Gastroesophageal sphincter (tissue), 4 donors: ENCODE data around the gene PRRG1. TPM values are rescaled to one million over a fixed set of nuclear protein-coding genes. Genes with fewer than 3 reads are reported as not detected.

Experiments used
- ATAC-seq: fragments of 150-250 bp; one replicate; pipeline ENCODE4 v1.9.1; 2016; ENCODE audit warnings: mild to moderate bottlenecking, moderate library complexity
- H3K27ac ChIP-seq, 4 donors: fragments of 200-600 bp; sonication (generic) in 3 of 4; 1 replicate in 3 of 4; 2 replicates in 1 of 4; pipeline ENCODE4 v1.5.1; 2016 to 2019
- H3K27me3 ChIP-seq: fragments of 200-600 bp; sonication (generic); one replicate; pipeline ENCODE4 v1.5.1; 2019
- H3K36me3 ChIP-seq, 2 donors: fragments of 200-600 bp; sonication (generic); one replicate each; pipeline ENCODE4 v1.5.1; 2019; ENCODE audit warnings: control low read depth in 1 of 2
- H3K4me1 ChIP-seq, 3 donors: fragments of 200-600 bp; sonication (generic); 1 replicate in 2 of 3; 2 replicates in 1 of 3; pipeline ENCODE4 v1.5.1; 2016 to 2019; ENCODE audit warnings: control low read depth in 2 of 3
- H3K4me3 ChIP-seq, 2 donors: fragments of 200-600 bp; sonication (generic); one replicate each; pipeline ENCODE4 v1.5.1; 2019; ENCODE audit warnings: mild to moderate bottlenecking in 1 of 2, moderate library complexity in 1 of 2
- H3K9me3 ChIP-seq, 3 donors: fragments of 200-600 bp; sonication (generic); one replicate each; pipeline ENCODE4 v1.5.1; 2017 to 2019; ENCODE audit warnings: control low read depth in 2 of 3
- CTCF ChIP-seq, 4 experiments: fragments of 200-600 bp in 2 of 4; fragments of 450-650 bp in 2 of 4; sonication (generic) in 1 of 4; IDR thresholded peaks; one replicate each; pipeline ENCODE4 v1.5.1; 2017 to 2019; ENCODE audit warnings: antibody characterized with exemption in 4 of 4, mild to moderate bottlenecking in 2 of 4, moderate library complexity in 2 of 4
- EP300 ChIP-seq: sonication (generic); formaldehyde crosslinking; IDR thresholded peaks from one replicate; pipeline ENCODE4 v1.6.1; 2017; ENCODE audit warnings: antibody characterized with exemption, mild to moderate bottlenecking
- POLR2A ChIP-seq, 2 donors: fragments of 450-650 bp; IDR thresholded peaks; one replicate each; pipeline ENCODE4 v1.6.1; 2017; ENCODE audit warnings: antibody characterized with exemption in 2 of 2, mild to moderate bottlenecking in 2 of 2, moderate library complexity in 1 of 2
- POLR2AphosphoS5 ChIP-seq: sonication (generic); formaldehyde crosslinking; IDR thresholded peaks from one replicate; pipeline ENCODE4 v1.6.1; 2017; ENCODE audit warnings: antibody characterized with exemption
- WGBS, 2 donors: methylation state at CpG; one replicate each; pipeline ENCODE4 v1.1.5; 2018; ENCODE audit warnings: low coverage in 1 of 2; 5-methylcytosine and 5-hydroxymethylcytosine counted together
- total RNA-seq, 4 donors: library from RNA; depleted of rRNA; stranded (reverse); fragments of >200 nt; gene quantifications; one replicate each; pipeline ENCODE4 v1.1.0, GENCODE V29; 2016

Gene PRRG1
- total RNA-seq, 4 donors from 2014 or later = 5.3 to 13.9 (median 7.0) TPM

- Histone ChIP-seq H3K4me1 (no peaks in the 10 kb centered on the region), H3K27ac (no peak overlapping the region), H3K4me3 (no peak overlapping the region), H3K27me3 (no peaks in the 10 kb centered on the region), H3K36me3 (no peaks in the 10 kb centered on the region), H3K9me3 (no peaks in the 10 kb centered on the region)
- no peak for TF ChIP-seq CTCF (IDR thresholded peaks at IDR 0.05)
- TF ChIP-seq EP300 = no peak
- TF ChIP-seq POLR2AphosphoS5 = no peak
- ATAC-seq = no peak
- 100% methylated on average over 1 of the region's 5 CpGs; no CpG with 5 or more reads in 1 of the 2 donors for WGBS, 2 donors
Measured at GRCh38 chrX:37320541-37321203, 28.5 kb upstream of the PRRG1 start.

- peaks cover 4% of the 10 kb centered on the region for H3K27me3 ChIP-seq
- TF ChIP-seq POLR2AphosphoS5 (no peak), POLR2A (IDR thresholded peaks at IDR 0.05) (no peak), CTCF (IDR thresholded peaks at IDR 0.05) (no peak), EP300 (no peak)
- no peaks in the 10 kb centered on the region for H3K9me3 ChIP-seq
- H3K27ac ChIP-seq = no peak overlapping the region
- 67 to 83% methylated on average over 1 of the region's 1 CpG for WGBS, 2 donors
- H3K4me3 ChIP-seq = no peak overlapping the region
- no peaks in the 10 kb centered on the region for H3K4me1 ChIP-seq
- no peaks in the 10 kb centered on the region for H3K36me3 ChIP-seq
- ATAC-seq = no peak
Measured at GRCh38 chrX:37330642-37331041, 18.5 kb upstream of the PRRG1 start.

DNA sequence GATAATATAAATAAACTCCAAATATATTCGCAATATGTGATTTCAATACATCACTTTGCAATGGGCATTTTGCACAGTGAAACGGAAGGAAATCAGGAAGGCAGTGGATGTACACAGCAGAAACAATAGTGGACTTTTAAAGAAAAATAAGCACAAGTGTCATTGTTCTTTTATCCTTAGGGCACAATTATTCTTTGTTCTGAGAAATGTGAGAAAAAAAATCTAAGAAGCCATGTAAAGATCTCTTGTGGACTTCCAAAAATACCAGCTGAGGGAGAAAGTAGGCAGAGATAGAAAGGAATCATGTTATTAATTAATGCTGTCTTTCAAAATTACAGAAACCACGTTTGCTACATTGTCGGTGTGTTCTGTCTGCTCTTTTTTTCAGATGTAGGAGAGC is 17.6 kb upstream of the PRRG1 start:
- Histone ChIP-seq H3K27me3 (peaks cover 4% of the 10 kb centered on the region), H3K27ac (no peak overlapping the region), H3K4me3 (no peak overlapping the region), H3K9me3 (no peaks in the 10 kb centered on the region), H3K36me3 (no peaks in the 10 kb centered on the region), H3K4me1 (no peaks in the 10 kb centered on the region)
- no peak for ATAC-seq
- WGBS, 2 donors = 16 to 23% methylated on average over 4 of the region's 4 CpGs
- TF ChIP-seq CTCF (IDR thresholded peaks at IDR 0.05) (no peak), POLR2A (IDR thresholded peaks at IDR 0.05) (no peak), EP300 (no peak), POLR2AphosphoS5 (no peak)

GRCh38 chrX:37332055-37332454 is 17.1 kb upstream of the PRRG1 start:
- H3K4me3 ChIP-seq = no peak overlapping the region
- ATAC-seq = no peak
- H3K4me1 ChIP-seq = no peaks in the 10 kb centered on the region
- H3K27ac ChIP-seq = no peak overlapping the region
- peaks cover 4% of the 10 kb centered on the region for H3K27me3 ChIP-seq
- H3K36me3 ChIP-seq = no peaks in the 10 kb centered on the region
- no peaks in the 10 kb centered on the region for H3K9me3 ChIP-seq
- TF ChIP-seq POLR2AphosphoS5 (no peak), CTCF (IDR thresholded peaks at IDR 0.05) (no peak), POLR2A (IDR thresholded peaks at IDR 0.05) (no peak), EP300 (no peak)
- WGBS, 2 donors = 11 to 15% methylated on average over 2 of the region's 2 CpGs

DNA sequence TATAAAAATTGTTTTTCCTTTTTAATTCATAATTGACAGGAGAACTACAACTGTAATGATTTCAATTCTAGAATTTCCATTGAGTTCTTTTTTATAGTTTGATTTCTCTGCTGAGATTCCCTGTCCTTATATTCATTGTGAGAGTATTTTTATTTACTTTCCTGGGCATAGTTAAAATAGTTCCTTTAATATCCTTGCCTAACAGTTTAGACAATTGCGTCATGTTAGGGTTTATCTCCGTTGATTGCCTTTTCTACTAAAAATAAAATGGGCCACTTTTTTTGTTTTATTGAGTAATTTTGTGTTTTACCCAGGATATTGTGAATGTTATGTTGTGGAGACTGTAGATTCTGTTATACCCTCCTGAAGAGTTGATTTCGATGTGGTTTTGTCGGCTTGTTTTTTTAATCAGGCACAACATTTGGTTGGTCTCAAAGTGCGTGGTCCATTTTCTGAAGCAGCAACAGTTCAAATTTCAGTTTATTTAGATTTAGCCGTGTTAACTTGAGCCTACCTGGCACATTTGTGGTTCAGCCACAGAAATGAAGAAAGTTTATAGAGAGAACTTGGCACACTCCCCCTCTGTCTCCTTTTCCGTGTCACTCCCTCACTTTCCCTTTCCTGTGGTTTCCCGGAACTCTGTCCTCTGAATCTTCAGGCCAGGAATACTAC is 16.0 kb upstream of the PRRG1 start:
- Histone ChIP-seq H3K36me3 (no peaks in the 10 kb centered on the region), H3K4me1 (no peaks in the 10 kb centered on the region), H3K27me3 (peaks cover 4% of the 10 kb centered on the region), H3K9me3 (no peaks in the 10 kb centered on the region), H3K27ac (no peak overlapping the region), H3K4me3 (no peak overlapping the region)
- WGBS, 2 donors = 51 to 54% methylated on average over 6 to 8 of the region's 8 CpGs
- no peak for ATAC-seq
- TF ChIP-seq POLR2A (IDR thresholded peaks at IDR 0.05) = no peak
- TF ChIP-seq CTCF (IDR thresholded peaks at IDR 0.05) = no peak
- no peak for TF ChIP-seq EP300
- TF ChIP-seq POLR2AphosphoS5 = no peak
